ENCODE data around the gene TNPO3.
"Not testable (repeated sequence)": the region's sequence is repeated elsewhere in the genome, so short reads cannot be mapped to it uniquely, and the experiment has no call there.

Gene TNPO3

GRCh38 chr7:128961030-128961659, 93.8 kb downstream of the TNPO3 start:
- no peak for DNase-seq (ENCODE audit: low read depth)

- no peak for DNase-seq (ENCODE audit: low read depth)
Observed at GRCh38 chr7:128959296-128959695, 95.6 kb downstream of the TNPO3 start.

DNA sequence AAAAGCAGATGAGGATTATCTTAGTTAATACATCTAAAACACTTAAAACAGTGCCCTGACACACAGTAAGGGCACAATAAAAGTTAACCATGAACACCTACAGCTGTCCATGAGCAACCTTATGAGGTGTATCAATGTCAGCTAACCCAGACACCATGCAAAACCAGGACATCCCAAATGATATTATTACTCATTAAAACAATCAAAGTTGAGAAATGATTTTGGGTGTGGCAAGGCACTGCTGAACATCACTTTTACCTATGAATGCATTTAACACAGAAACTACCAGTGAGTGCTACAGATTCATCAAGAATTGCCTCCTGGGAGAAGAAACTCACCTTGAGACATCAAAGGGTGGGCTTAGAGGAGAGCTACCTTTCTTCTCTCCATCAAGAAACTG, 98.9 kb downstream of the TNPO3 start:
- DNase-seq (ENCODE audit: low read depth), result no peak

- no peak for DNase-seq (ENCODE audit: low read depth)
Observed at GRCh38 chr7:128954830-128955802, 99.8 kb downstream of the TNPO3 start.

GRCh38 chr7:128954150-128954549, 100.8 kb downstream of the TNPO3 start:
- DNase-seq (ENCODE audit: low read depth), result no peak

DNA sequence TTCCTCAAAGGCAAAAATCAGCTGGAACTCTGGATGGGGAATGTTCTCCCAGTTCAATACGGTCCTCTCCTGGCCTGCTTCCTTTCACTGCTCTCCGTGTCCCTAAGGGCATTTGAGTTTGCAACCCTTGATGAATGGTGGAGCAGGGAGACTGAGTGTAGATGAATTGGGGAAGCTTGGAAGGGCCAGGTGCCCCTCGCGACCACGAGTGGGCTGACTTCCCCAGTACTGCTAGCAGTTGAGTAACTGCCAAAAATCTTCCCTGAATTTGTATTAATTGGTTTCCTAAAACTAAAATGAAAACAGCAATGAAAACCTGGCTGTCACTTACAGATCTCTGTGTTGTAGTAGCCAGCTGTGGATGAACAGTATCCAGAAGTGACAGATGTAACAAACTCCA, 103.6 kb downstream of the TNPO3 start:
- no peak for DNase-seq (ENCODE audit: low read depth)

DNA sequence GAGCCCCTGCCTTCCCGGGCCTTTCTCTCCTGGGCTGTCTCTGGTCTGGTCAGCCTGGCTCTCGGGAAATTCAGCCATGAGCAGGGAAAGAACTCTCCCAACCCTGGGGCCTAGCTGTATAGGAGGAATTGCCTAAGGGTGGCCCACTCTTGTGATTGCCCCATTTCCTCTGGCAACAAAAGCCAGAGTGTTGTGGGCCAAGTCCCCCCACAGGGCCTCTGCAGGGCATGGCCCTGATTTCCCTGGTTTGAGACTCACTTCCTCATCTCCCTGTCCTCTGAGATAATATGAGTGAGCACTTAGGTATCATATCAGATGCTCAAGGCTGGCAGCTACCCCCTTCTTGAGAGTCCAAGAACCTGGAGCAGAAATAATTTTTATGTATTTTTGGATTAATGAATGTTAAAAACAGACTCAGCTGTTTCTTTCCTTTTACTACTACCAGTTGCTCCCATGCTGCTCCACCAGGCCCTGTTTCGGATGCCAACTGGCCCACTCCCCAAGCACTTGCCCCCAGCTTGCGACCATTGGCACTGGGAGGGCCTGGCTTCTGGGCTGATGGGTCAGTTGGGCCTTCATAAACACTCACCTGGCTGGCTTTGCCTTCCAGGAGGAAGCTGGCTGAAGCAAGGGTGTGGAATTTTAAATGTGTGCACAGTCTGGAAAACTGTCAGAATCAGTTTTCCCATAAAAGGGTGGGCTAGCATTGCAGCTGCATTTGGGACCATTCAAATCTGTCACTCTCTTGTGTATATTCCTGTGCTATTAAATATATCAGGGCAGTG, 105.7 kb downstream of the TNPO3 start:
- DNase-seq (ENCODE audit: low read depth), result no peak

- DNase-seq (ENCODE audit: low read depth), result no peak
Observed at GRCh38 chr7:128948312-128948973, 106.5 kb downstream of the TNPO3 start.

DNA sequence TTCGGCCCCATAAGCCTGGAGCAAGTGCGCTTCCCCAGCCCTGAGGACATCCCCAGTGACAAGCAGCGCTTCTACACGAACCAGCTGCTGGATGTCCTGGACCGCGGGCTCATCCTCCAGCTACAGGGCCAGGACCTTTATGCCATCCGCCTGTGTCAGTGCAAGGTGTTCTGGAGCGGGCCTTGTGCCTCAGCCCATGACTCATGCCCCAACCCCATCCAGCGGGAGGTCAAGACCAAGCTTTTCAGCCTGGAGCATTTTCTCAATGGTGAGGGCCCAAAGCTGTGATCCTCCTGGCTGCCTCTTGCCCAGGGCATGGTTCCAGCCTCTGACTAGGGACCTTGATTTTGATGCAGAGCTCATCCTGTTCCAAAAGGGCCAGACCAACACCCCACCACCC, 107.1 kb downstream of the TNPO3 start:
- DNase-seq (ENCODE audit: low read depth), result no peak

- no peak for DNase-seq (ENCODE audit: low read depth)
Observed at GRCh38 chr7:128946936-128947830, 107.7 kb downstream of the TNPO3 start.

DNA sequence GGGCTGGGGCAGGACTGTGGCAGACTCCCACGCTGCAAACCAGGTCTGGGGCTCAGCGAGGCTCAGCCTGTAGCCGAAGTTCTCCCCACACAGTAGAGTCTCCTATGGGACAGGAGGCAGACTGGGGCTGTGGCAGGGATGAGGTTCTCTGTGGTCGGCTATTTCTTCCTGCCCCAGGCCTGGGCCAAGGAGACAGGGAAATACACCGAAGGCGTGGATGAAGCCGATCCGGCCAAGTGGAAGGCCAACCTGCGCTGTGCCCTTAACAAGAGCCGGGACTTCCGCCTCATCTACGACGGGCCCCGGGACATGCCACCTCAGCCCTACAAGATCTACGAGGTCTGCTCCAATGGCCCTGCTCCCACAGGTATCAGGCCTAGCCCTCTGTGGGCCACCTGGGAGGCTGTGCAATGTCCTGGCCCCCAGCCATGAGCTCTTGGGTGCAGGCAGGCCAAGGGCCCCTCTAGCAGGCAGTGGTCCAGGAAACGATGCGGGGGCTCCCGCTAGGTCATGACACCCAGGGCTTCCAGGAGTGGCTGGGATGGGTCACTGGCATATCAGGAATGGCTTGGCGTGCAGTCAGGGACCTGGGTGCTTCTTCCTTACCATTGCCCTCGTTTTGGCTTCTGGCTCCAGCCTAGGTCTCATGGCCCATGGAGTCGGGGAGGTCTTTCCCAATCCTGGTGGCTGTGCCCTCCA, 109.1 kb downstream of the TNPO3 start:
- no peak for DNase-seq (ENCODE audit: low read depth)

DNA sequence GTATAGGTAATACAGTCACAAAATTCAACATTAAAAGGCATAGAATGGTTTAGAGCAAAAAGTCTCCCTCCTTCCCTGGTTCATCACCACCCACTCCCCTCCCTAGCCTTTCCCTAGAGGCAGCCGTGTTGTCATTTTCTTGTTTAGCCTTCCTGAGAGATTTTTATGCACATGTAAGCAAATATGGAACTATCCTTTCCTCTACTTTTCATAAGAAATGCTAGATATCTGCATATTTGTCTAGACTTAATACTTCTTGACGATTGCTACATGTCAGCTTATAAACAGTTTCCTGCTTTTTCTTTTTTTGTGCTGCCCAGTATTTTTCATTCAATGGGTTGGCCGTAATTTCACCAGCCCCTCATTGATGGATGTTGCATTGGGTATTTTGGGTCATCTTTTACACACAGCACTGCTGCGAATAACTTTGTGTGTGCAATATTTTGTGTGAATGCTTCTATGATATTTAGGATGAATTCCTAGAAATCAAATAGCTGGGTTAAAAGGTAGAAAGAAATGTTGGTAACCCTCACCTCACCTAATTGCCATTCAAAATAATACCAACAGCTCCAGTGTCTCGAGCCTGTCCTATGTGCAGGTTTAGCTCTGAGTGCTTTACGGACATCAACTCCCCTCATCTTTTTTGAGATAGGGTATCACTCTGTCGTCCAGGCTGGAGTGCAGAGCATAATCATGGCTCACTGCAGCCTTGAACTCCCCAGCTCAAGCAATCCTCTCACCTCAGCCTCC, 110.2 kb downstream of the TNPO3 start:
- DNase-seq (ENCODE audit: low read depth), result no peak

DNA sequence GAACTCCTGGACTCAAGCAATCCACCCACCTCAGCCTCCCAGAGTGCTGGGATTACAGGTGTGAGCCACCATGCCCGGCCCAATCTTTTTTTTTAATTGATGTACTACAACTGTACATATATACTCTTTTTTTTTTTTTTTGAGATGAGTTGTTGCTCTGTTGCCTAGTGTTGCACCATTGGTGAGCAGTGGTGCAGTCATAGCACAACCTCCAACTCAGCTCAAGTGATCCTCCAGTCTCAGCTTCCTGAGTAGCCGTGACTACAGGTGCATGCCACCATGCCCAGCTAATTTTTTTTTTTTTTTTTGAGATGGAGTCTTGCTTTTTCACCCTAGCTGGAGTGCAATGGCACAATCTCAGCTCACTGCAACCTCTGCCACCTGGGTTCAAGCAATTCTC, 111.7 kb downstream of the TNPO3 start:
- not testable (repeated sequence) for DNase-seq (ENCODE audit: low read depth)

DNA sequence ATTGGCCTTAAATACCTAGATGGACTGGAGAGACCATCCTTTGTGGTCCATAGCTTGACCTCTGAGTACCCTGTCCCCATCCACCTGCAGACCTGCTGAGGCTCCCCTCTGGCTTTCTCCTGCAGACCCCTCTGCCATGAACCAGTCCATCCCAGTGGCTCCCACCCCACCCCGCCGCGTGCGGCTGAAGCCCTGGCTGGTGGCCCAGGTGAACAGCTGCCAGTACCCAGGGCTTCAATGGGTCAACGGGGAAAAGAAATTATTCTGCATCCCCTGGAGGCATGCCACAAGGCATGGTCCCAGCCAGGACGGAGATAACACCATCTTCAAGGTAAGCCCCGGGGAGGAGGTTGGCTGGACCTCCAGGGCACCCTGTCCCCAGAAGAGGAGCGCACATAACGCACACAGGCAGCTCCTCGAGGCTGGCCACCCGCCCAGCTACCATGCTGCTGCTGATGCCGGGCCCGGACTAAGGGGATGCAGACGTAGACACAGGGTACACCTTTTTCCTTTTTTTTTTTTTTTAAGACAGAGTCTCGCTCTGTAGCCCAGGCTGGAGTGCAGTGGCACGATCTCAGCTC, 112.9 kb downstream of the TNPO3 start:
- no peak for DNase-seq (ENCODE audit: low read depth)

DNA sequence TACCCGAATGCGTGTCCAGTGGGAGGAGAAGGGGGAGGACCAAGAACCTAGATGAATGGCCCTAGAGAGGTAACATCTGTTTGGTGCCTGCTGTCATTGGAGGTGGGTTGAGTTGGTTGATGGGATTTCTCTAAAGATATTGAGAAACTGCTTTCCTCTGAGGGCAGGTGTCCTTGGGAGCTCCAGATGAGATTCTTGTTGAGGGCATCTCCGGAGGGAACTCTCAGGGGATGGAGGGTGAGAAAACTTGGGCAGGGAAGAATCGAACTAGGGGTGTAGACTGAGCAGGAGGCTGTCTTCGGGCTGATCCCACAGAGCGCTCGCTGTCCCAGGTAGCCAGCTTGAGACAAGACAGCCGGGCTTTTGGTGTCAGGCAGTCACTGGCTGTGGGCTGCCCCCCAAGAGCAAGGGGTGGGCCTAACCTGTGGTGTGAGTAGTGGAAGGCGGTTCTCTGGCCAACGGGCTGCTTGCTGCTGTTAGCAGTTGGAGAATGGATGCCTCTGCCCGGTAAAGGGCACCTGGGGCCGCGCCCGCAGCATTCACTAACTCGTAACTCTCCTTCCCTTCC, 113.5 kb downstream of the TNPO3 start:
- no peak for DNase-seq (ENCODE audit: low read depth)

DNA sequence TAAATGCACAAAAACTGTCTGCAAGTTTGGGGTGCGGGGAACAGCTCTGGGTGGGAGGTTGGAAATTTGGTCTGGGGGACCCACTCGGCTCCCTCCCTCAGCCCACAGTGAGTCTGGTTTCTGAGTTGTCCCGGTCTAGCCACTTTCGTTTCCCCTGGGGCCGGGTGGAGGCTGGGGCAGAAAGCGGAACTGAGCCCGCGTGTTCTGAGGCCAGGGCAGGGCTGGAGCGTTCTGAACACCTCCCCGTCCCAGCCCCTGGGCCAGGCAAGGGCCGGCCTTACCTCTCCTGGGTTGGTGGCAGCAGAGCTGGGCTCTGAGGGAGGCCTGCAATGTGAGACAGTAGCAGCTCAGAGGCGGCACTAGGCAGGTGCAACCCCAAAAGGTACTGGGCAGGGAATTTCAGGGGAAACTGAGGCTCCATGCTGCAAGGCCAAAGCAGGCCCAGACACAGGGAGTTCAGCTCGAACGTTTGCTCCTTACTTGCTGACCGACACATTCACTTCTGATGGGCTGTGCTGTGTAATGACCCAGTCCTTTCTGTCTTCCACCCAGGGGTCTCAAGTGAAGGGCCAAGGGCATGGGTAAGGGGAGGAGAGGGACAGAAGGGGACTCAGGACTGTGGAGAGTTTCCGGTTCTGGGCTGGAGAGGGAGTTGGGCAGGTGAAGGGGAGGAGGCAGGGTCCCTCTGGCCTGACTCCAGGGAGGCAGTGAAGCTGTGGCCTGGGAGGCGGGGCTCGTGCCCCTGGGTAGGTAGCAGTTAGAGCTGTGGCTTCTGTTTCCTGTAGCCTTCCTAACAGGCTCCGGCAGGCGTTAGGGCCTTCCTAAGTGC, 114.2 kb downstream of the TNPO3 start:
- peak; percentile 49 for DNase-seq (ENCODE audit: low read depth)

GRCh38 chr7:128939861-128940410, 115.0 kb downstream of the TNPO3 start:
- no peak for DNase-seq (ENCODE audit: low read depth)

All from CMK (cell line).